ENCODE data around the gene TP73.

TP73 gene

GRCh38 chr1:3691421-3692204, 39.3 kb downstream of the TP73 start:
- no peak for DNase-seq

- DNase-seq: no peak
Observed at GRCh38 chr1:3692598-3692997, 40.3 kb downstream of the TP73 start.

DNA sequence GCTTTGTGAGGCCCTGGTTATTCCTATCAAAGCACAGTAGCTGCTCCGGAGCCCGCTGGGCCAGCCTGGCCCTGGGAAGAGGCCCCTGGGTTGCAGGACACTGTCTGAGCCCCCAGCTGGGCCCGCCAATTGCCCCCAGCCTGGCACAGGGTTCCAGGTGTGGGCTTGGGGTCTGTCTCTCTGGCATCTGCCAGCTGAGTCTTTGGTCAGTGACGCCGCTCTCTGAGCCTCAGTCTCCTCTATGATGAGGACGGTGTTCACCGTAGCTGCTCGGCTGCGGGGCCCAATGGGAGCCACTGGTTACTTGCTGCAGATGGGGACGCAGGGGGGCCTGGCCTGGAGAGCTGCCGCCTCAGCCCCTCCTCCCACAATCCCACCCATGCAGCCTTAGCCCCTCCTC, 41.0 kb downstream of the TP73 start:
- no peak for DNase-seq

GRCh38 chr1:3695326-3696217, 43.3 kb downstream of the TP73 start:
- peak; percentile 9 to 13 for DNase-seq

DNA sequence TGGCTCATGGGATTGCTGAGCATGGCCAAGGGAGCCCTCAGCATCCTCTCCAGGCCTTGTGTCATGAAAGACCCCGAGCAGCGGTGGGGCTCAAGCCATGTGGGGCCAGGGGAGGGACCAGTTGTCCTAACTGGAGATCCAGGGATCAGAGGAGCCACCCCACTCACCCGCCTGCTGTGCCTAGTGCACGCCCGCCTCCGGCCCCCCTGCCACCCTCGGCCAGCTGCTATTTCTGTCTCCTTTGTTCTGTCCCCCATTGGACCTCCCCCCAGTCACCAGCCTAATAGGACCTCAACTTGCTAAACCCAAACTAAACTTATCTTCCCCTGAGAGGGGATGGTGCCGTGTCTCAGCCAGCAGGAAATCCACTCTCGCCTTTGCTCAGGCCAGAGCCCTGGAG, 44.4 kb downstream of the TP73 start:
- no peak for DNase-seq

GRCh38 chr1:3697104-3697503, 44.8 kb downstream of the TP73 start:
- DNase-seq: no peak

- DNase-seq: no peak
Observed at GRCh38 chr1:3697810-3698209, 45.5 kb downstream of the TP73 start.

DNA sequence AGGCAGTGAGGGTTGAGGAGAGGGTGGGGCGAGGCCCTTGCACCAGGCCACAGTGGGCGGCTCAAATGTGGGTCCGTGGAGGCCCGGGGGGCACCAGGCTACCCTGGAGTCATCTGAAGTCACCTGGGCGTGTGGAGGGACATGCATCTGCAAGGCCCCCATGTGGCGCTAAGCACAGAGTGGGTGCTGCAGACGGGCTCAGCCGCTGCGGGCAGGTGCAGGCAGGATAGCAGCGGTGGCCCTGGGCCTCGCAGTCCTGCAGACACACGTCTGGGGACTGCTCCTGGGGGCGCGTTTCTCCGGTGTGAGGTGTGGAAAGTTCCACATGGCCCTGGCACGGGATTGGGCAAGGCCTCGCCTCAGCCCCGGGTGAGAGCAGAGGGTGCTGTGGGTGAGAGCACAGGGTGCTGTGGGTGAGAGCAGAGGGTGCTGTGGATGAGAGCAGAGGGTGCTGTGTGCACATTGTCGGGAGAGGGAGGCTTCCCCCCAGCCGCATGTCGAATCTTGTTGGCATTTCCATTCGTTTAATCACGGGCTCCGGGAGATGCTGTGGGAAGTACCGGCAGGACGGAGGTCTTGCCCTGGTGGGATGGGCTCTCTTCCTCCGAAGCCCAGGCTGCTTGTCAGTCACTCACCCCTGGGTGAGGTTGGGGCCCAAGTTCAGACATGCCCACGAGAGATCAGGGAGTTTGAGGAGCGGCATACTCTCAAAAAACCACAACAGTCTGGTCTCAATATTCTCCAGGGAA, 46.5 kb downstream of the TP73 start:
- no peak for DNase-seq

DNA sequence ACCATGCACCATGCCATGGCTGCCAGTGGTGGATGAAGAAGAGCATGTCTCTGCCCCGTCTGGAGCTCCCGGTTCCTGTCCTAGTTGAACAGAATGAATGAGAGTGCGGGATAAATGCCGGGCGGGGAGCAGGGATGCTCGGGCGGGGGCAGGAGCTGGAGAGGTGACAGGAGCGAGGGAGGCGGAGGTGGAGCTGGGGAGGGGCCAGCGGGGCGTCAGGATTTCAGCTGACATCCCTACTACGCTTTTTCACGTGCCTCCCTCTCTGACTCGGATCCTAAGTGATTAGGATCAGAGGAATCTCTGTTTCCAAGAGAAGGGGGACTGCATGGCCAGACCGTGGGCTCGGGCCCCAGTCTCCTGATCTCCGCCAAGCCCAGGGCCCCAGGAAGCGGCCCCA, 47.3 kb downstream of the TP73 start:
- DNase-seq: no peak

- DNase-seq: no peak
Observed at GRCh38 chr1:3700631-3701030, 48.3 kb downstream of the TP73 start.

DNA sequence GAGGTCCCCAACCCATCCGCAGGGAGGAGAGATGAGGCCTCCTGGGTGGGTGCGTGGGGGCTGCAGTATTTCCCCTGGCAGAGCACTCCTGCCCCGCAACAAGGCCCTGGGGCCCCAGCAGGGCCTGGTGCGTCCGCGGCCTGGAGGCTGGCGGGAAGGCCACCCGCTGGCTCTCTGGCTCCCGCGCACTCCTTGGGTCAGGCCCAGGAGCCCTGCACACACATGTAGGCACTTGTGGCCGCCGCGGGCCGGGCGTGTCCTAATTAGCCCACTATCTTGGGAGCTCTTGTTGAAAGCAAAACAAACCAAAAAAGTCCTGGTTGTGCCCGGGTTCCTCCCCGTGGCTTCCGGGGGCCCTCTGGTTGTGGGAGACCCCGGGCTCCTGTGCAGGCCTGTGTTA, 50.2 kb downstream of the TP73 start:
- no peak for DNase-seq

- DNase-seq: no peak
Observed at GRCh38 chr1:3702990-3703728, 50.8 kb downstream of the TP73 start.

GRCh38 chr1:3703786-3704371, 51.6 kb downstream of the TP73 start:
- no peak for DNase-seq

DNA sequence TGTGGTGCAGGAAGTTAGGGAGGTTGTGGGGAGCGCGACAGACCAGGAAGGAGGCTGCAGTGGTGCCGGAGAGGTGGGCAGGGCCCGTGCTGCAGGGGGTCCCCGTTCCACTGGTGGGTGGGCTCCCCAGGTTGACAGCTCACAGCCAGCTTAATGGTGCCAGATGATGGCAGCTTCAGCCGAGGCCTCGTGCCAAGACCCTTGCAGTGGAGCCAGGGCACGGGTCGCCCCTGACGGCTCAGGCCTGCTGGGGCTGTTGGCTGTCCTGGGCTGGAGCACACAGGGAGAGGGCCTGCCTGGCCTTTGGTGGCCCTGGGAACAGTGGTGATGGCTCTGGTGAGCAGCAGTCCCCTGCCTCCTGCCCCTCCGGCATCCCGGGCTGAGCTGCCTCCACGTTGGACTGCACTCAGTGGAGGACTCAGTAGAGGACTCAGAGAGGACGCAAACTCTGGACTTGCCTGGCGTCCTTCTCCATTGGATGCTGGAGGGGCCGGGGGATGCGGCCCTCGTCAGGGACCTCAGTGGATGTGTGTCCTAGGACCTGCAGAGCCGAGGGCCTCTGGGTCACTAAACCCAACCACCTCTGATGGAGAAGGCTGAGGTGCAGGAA, 53.1 kb downstream of the TP73 start:
- DNase-seq: no peak

DNA sequence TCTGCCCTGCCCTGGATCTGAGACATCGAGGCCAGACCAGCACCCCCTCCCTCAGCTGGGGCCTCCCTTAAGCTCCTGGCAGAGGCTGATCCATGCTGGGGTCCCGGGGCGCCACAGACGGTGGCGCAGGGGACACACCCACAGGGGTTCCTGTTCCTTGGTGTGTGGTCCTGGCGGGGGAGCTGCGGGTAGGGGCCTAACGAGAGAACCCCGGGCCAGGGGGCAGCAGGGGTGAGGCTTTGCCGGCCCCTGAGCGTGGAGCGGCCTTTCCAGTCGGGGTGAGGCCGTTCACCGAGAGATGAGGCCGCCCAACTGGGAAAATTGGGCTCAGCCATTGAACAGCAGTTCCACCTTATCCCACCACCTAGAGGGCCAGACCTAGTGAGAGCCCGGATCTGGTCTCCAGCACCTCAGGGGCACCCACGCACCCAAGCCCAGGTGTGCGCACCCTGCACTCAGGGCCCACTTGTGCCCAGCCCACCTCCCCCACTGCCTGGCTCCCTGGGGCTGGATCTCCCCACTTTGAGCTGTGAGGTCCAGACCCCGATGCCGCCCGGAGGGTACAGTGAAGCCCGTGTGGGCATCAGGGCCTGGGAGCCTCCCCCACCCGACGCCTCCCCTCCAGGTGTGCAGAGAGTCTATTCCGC, 54.5 kb downstream of the TP73 start:
- no peak for DNase-seq

GRCh38 chr1:3707298-3707938, 55.1 kb downstream of the TP73 start:
- DNase-seq: no peak

DNA sequence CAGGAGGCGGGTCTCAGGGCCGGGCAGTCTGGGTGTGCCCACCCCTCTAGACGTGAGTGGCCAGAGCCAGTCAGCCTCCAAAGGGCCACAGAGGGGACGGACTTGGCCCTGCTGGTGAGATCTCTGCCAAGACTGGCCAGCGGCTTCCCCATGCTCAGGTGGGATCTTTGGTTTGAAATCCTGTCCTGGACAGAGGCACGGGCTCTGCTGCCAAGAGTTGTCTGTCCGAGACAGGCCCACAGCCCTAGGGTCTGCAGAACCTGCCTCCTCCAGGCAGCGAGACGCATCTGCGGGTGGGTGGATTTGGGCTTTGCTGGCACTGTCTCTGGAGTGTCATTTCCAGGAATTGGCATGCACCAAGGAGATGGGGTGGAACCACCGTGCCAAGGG, 55.6 kb downstream of the TP73 start:
- no peak for DNase-seq

DNA sequence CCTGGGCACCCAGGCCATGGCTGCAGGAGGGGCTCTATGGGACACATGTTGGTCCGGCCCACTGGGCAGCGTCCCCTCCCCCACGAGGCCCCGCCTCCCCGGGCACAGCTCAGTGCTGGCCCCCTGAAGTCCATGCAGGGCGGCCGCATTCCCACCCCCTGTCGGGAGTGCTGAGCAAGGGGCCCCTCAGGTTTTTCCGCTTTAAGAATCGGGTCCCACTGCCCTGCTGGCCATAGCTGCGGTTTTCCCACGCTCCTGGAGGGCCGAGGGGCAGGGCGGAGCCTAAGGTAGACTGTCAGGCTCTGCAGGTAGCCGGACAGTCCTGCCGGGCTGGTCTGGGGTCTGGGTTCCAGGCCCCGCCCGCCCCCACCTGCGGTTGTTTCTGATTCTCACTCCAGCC, 56.5 kb downstream of the TP73 start:
- DNase-seq: no peak

DNA sequence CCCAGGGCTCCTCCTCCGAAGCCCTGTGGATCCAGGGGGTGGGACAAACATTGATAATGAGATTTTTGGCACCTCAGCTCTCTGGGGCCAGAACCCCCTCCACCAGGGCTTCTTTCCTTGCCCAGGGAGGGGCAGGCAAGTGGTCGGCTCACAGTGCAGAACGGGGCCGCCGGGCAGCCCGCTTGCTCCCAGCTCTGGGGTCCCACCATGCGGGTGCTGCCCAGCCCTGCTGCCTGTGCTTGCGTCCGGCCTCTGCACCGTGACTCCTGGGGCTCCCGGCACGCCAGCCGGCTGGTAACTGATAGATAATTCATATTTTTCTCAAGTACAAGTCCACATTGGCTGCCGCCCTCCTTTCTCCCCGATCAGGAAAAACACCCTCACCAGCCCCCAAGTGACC, 57.9 kb downstream of the TP73 start:
- DNase-seq: no peak

- DNase-seq: no peak
Observed at GRCh38 chr1:3711381-3711779, 59.1 kb downstream of the TP73 start.

Data from activated CD4-positive, alpha-beta T cell treated with anti-CD3 and anti-CD28 coated beads for 4 hours (primary cell).